Endothelial cell of umbilical vein (primary cell): ENCODE data around the gene HKDC1. TPM values are rescaled to one million over a fixed set of nuclear protein-coding genes. Genes with fewer than 3 reads are reported as not detected.

ENCODE experiments used
- BruUV-seq: library from RNA; stranded (reverse); fragments of 400-500 nt; replicated peaks from 2 replicates; lab custom pipeline; 2021; lab: Mats Ljungman, UMichigan
- CTCF ChIA-PET: fragments of 300-600, 350-600 bp; sonication (Branson Sonifier 250); formaldehyde crosslinking; loops from one replicate; lab custom pipeline; 2021; ENCODE audit warnings: antibody characterized with exemption, inconsistent platforms; lab: Charles Lee
- POLR2A ChIA-PET: fragments of 300-600, 350-600 bp; sonication (Branson Sonifier 250); formaldehyde crosslinking; loops from one replicate; lab custom pipeline; 2021; ENCODE audit warnings: antibody characterized with exemption, inconsistent platforms; lab: Charles Lee
- DNase-seq: peaks from one replicate; pipeline ENCODE4 v3.0.0-alpha.2; 2011; ENCODE audit warnings: low read depth, low spot score
- FAIRE-seq: peaks from 2 replicates; lab custom pipeline; 2011; peaks lifted over from hg19 to GRCh38; lab: Jason Lieb, UNC
- H2AFZ ChIP-seq: 2 replicates; pipeline ENCODE4 v1.6.0; 2012; ENCODE audit warnings: low read depth, low read length, control low read depth, inconsistent platforms
- H3K27ac ChIP-seq: 2 replicates; pipeline ENCODE4 v1.5.1; 2011; ENCODE audit warnings: low read depth, mild to moderate bottlenecking, control low read depth, low read length, moderate library complexity; ENCODE audit not compliant: insufficient read depth
- H3K27me3 ChIP-seq, 2 experiments: 2 replicates each; pipeline versions ENCODE4 v1.6.0 to v1.6.1; 2011; ENCODE audit warnings: low read length in 2 of 2, mixed read lengths in 1 of 2; ENCODE audit not compliant: control insufficient read depth in 2 of 2, insufficient read depth in 2 of 2
- H3K36me3 ChIP-seq, 2 experiments: 2 replicates in 1 of 2; 3 replicates in 1 of 2; pipeline ENCODE4 v1.5.1; 2011; ENCODE audit warnings: low read length in 2 of 2, mild to moderate bottlenecking in 1 of 2, moderate library complexity in 1 of 2; ENCODE audit not compliant: control insufficient read depth in 2 of 2, insufficient read depth in 2 of 2; ENCODE audit errors: extremely low read depth in 1 of 2
- H3K4me1 ChIP-seq: 3 replicates; pipeline ENCODE4 v1.5.1; 2011; ENCODE audit warnings: mild to moderate bottlenecking, low read length; ENCODE audit not compliant: control insufficient read depth, insufficient read depth; ENCODE audit errors: extremely low read depth
- H3K4me2 ChIP-seq: 2 replicates; pipeline ENCODE4 v1.6.1; 2011; ENCODE audit warnings: low read length, control low read depth, mixed read lengths; ENCODE audit not compliant: insufficient read depth
- H3K4me3 ChIP-seq, 3 experiments: fragments of 200-600 bp in 1 of 3; sonication (generic), shearing (Covaris generic) in 1 of 3; replicated peaks in 1 of 3; 2 replicates each; pipeline ENCODE4 v1.5.1; 2011 to 2016; ENCODE audit warnings: control low read depth in 3 of 3, low read length in 3 of 3, mild to moderate bottlenecking in 2 of 3, inconsistent platforms in 1 of 3, low read depth in 1 of 3, moderate library complexity in 1 of 3; ENCODE audit not compliant: insufficient read depth in 1 of 3
- H3K79me2 ChIP-seq: 2 replicates; pipeline ENCODE4 v1.6.0; 2012; ENCODE audit warnings: low read length, inconsistent platforms; ENCODE audit not compliant: control insufficient read depth, insufficient read depth
- H3K9ac ChIP-seq: replicated peaks from 2 replicates; pipeline ENCODE3; 2011; ENCODE audit warnings: low read length, control low read depth; ENCODE audit not compliant: insufficient read depth; ENCODE audit errors: extremely low read depth
- H3K9me1 ChIP-seq: replicated peaks from 3 replicates; pipeline ENCODE4 v1.6.0; 2011; ENCODE audit warnings: mild to moderate bottlenecking, low read length; ENCODE audit not compliant: control insufficient read depth, insufficient read depth; ENCODE audit errors: extremely low read depth
- H3K9me3 ChIP-seq: replicated peaks from 2 replicates; pipeline ENCODE4 v1.5.1; 2012; ENCODE audit warnings: low read length, inconsistent platforms; ENCODE audit not compliant: control insufficient read depth, insufficient read depth
- H4K20me1 ChIP-seq: replicated peaks from 2 replicates; pipeline ENCODE3; 2011; ENCODE audit warnings: mild to moderate bottlenecking, low read length; ENCODE audit not compliant: control insufficient read depth, insufficient read depth; ENCODE audit errors: extremely low read depth
- CTCF ChIP-seq, 2 donors: IDR thresholded peaks; 1 replicate in 1 of 2; 2 replicates in 1 of 2; pipeline ENCODE4 v1.5.1; 2011; ENCODE audit warnings: low read length in 2 of 2, mild to moderate bottlenecking in 2 of 2, moderate library complexity in 2 of 2, control low read depth in 1 of 2, inconsistent platforms in 1 of 2, low read depth in 1 of 2; ENCODE audit not compliant: insufficient read depth in 1 of 2; ENCODE audit errors: extremely low read depth in 1 of 2
- EZH2 ChIP-seq: IDR thresholded peaks from 2 replicates; pipeline ENCODE4 v1.6.1; 2012; ENCODE audit warnings: borderline replicate concordance, low read depth, mild to moderate bottlenecking, moderate library complexity, low read length, inconsistent platforms; ENCODE audit not compliant: severe bottlenecking
- FOS ChIP-seq: IDR thresholded peaks from 2 replicates; pipeline ENCODE4 v1.6.1; 2011; ENCODE audit warnings: mild to moderate bottlenecking, low read length, moderate library complexity, borderline replicate concordance; ENCODE audit not compliant: insufficient read depth
- GATA2 ChIP-seq: IDR thresholded peaks from 2 replicates; pipeline ENCODE4 v1.7.0; 2011; ENCODE audit warnings: low read depth, mild to moderate bottlenecking, moderate library complexity, mixed read lengths, low read length; ENCODE audit not compliant: insufficient read length, insufficient read depth
- JUN ChIP-seq: IDR thresholded peaks from 2 replicates; pipeline ENCODE4 v1.6.1; 2011; ENCODE audit warnings: borderline replicate concordance, low read depth; ENCODE audit not compliant: insufficient read length, insufficient read depth
- MAX ChIP-seq: IDR thresholded peaks from 2 replicates; pipeline ENCODE4 v1.6.1; 2011; ENCODE audit not compliant: insufficient read depth, insufficient read length
- MYC ChIP-seq: IDR thresholded peaks from one replicate; pipeline ENCODE4 v1.6.1; 2011; ENCODE audit warnings: mild to moderate bottlenecking, low read depth, low read length
- POLR2A ChIP-seq: IDR thresholded peaks from 2 replicates; pipeline ENCODE4 v1.6.1; 2012; ENCODE audit warnings: low read depth, mild to moderate bottlenecking, control low read depth, low read length
- POLR2AphosphoS5 ChIP-seq: IDR thresholded peaks from 2 replicates; pipeline ENCODE4 v1.6.1; 2012; ENCODE audit warnings: low read depth, mild to moderate bottlenecking, control low read depth, low read length, moderate library complexity; ENCODE audit not compliant: insufficient read depth
- dilution Hi-C: fragments of 300-500 bp; cut with MboI; formaldehyde crosslinking; loops from one replicate; pipeline ENCODE4 v1.15.0; 2019; ENCODE audit warnings: low sequenced_read_pairs; ENCODE audit not compliant: extremely low pct_ligation_motif_present
- intact Hi-C: fragments of 100-400 bp; cut with micrococcal nuclease; formaldehyde crosslinking; loops from one replicate; pipeline ENCODE4 v1.10.0; 2022
- polyA plus RNA-seq, 4 experiments: library from polyadenylated mRNA; depleted of rRNA in 3 of 4; stranded (reverse) in 3 of 4; unstranded in 1 of 4; fragments of >200 nt; gene quantifications; 2 replicates each; pipeline versions ENCODE4 v1.2.1 to v1.2.3, GENCODE V29; 2011 to 2012; ENCODE audit warnings: missing spikeins in 1 of 4
- total RNA-seq: library from RNA; stranded (reverse); gene quantifications from 2 replicates; pipeline ENCODE4 v1.2.3, GENCODE V29; 2021

The HKDC1 gene
- total and polyA plus RNA-seq, 2 donors (not counting 3 experiments of a cell fraction or from before 2014, with no cell fraction given), result not detected

- TF ChIP-seq POLR2A, result no peak
- no peak for TF ChIP-seq MAX
- TF ChIP-seq POLR2AphosphoS5, result no peak
- TF ChIP-seq GATA2, result no peak
- TF ChIP-seq CTCF (IDR thresholded peaks at IDR 0.05; ENCODE audit: extremely low read depth in 1 of 2, insufficient read depth in 1 of 2, low read depth in 1 of 2, low read length in 2 of 2), result no peak
- intact Hi-C loops (no loop called here), dilution Hi-C loops (no loop called here)
- Histone ChIP-seq H3K4me3 (no peak overlapping the region), H3K4me1 (peaks cover 10% of the 10 kb centered on the region), H3K79me2 (no peaks in the 10 kb centered on the region), H3K36me3 (peaks cover 9 to 11% of the 10 kb centered on the region in 2 experiments), H3K27me3 (peaks cover 0 to 2% of the 10 kb centered on the region in 2 experiments), H3K4me2 (no peak overlapping the region), H2AFZ (no peak overlapping the region), H4K20me1 (no peaks in the 10 kb centered on the region), H3K9me3 (no peaks in the 10 kb centered on the region), H3K9me1 (no peaks in the 10 kb centered on the region), H3K9ac (no peak overlapping the region), H3K27ac (no peak overlapping the region)
- DNase-seq (no peak), FAIRE-seq (no peak)
- no TSS peak for BruUV-seq
- ChIA-PET POLR2A (no interaction called here), CTCF (interaction anchor here (2.1 kb wide), 1 partner anchor 206 kb away, joined by 8 read pairs; no protein-coding TSS in a partner anchor)
Observed at GRCh38 chr10:69211104-69211503, 9.0 kb upstream of the HKDC1 start.

- dilution Hi-C loops, result no loop called here
- Histone ChIP-seq H4K20me1 (no peaks in the 10 kb centered on the region), H3K9me1 (no peaks in the 10 kb centered on the region), H3K27me3 (peaks cover 0 to 2% of the 10 kb centered on the region in 2 experiments), H3K4me1 (peaks cover 14% of the 10 kb centered on the region), H2AFZ (no peak overlapping the region), H3K9ac (no peak overlapping the region), H3K36me3 (peaks cover 7 to 11% of the 10 kb centered on the region in 2 experiments), H3K79me2 (no peaks in the 10 kb centered on the region), H3K9me3 (no peaks in the 10 kb centered on the region), H3K4me2 (no peak overlapping the region), H3K4me3 (no peak overlapping the region), H3K27ac (no peak overlapping the region)
- ChIA-PET POLR2A (no interaction called here), CTCF (interaction anchor here (0.7 to 2.1 kb wide), 2 partner anchors 180 to 207 kb away, joined by 3 to 8 read pairs; no protein-coding TSS in a partner anchor)
- DNase-seq, result no peak
- intact Hi-C loops, result no loop called here
- TF ChIP-seq MYC, result no peak
- TF ChIP-seq FOS, result no peak
- no peak for TF ChIP-seq CTCF (IDR thresholded peaks at IDR 0.05; ENCODE audit: extremely low read depth in 1 of 2, insufficient read depth in 1 of 2, low read depth in 1 of 2, low read length in 2 of 2)
- TF ChIP-seq EZH2, result no peak
- no peak for TF ChIP-seq MAX
- no peak for TF ChIP-seq POLR2A
- no peak for TF ChIP-seq POLR2AphosphoS5
- no peak for TF ChIP-seq JUN
- TF ChIP-seq GATA2, result no peak
- no TSS peak for BruUV-seq
- no peak for FAIRE-seq
Observed at GRCh38 chr10:69211524-69211923, 8.6 kb upstream of the HKDC1 start.
